ENCODE measurements around the gene CDK6. TPM values are rescaled to one million over a fixed set of nuclear protein-coding genes. Genes with fewer than 3 reads are reported as not detected.

CDK6 gene
- total RNA-seq, 1 experiment from 2014 or later = 34.8 TPM

GRCh38 chr7:92808006-92808405 is 28.4 kb downstream of the CDK6 start:
- in situ Hi-C loops (cut with HindIII; ENCODE audit: low pct_unique_long_range_greater_than_20kb, low sequenced_read_pairs) = no loop called here
- DNase-seq (ENCODE audit: low read depth) = no peak

- no peak for DNase-seq (ENCODE audit: low read depth)
- in situ Hi-C loops (cut with HindIII; ENCODE audit: low pct_unique_long_range_greater_than_20kb, low sequenced_read_pairs) = no loop called here
Measured at GRCh38 chr7:92806496-92806895, 29.9 kb downstream of the CDK6 start.

GRCh38 chr7:92802406-92802805 is 34.0 kb downstream of the CDK6 start:
- DNase-seq (ENCODE audit: low read depth) = no peak
- in situ Hi-C loops (cut with HindIII; ENCODE audit: low pct_unique_long_range_greater_than_20kb, low sequenced_read_pairs) = no loop called here

GRCh38 chr7:92799446-92800211 is 36.7 kb downstream of the CDK6 start:
- DNase-seq (ENCODE audit: low read depth) = no peak
- in situ Hi-C loops (cut with HindIII; ENCODE audit: low pct_unique_long_range_greater_than_20kb, low sequenced_read_pairs) = no loop called here

- DNase-seq (ENCODE audit: low read depth) = no peak
- in situ Hi-C loops (cut with HindIII; ENCODE audit: low pct_unique_long_range_greater_than_20kb, low sequenced_read_pairs) = no loop called here
Measured at GRCh38 chr7:92798517-92799249, 37.7 kb downstream of the CDK6 start.

- in situ Hi-C loops (cut with HindIII; ENCODE audit: low pct_unique_long_range_greater_than_20kb, low sequenced_read_pairs) = no loop called here
- DNase-seq (ENCODE audit: low read depth) = peak; percentile 30
Measured at GRCh38 chr7:92797693-92798092, 38.7 kb downstream of the CDK6 start.

- in situ Hi-C loops (cut with HindIII; ENCODE audit: low pct_unique_long_range_greater_than_20kb, low sequenced_read_pairs) = no loop called here
- DNase-seq (ENCODE audit: low read depth) = no peak
Measured at GRCh38 chr7:92797284-92797683, 39.1 kb downstream of the CDK6 start.

GRCh38 chr7:92794831-92795230 is 41.5 kb downstream of the CDK6 start:
- DNase-seq (ENCODE audit: low read depth) = no peak
- in situ Hi-C loops (cut with HindIII; ENCODE audit: low pct_unique_long_range_greater_than_20kb, low sequenced_read_pairs) = no loop called here

- in situ Hi-C loops (cut with HindIII; ENCODE audit: low pct_unique_long_range_greater_than_20kb, low sequenced_read_pairs) = no loop called here
- no peak for DNase-seq (ENCODE audit: low read depth)
Measured at GRCh38 chr7:92794391-92794790, 42.0 kb downstream of the CDK6 start.

- in situ Hi-C loops (cut with HindIII; ENCODE audit: low pct_unique_long_range_greater_than_20kb, low sequenced_read_pairs) = no loop called here
- no peak for DNase-seq (ENCODE audit: low read depth)
Measured at GRCh38 chr7:92793656-92794205, 42.6 kb downstream of the CDK6 start.

GRCh38 chr7:92790992-92791391 is 45.4 kb downstream of the CDK6 start:
- DNase-seq (ENCODE audit: low read depth) = no peak
- in situ Hi-C loops (cut with HindIII; ENCODE audit: low pct_unique_long_range_greater_than_20kb, low sequenced_read_pairs) = no loop called here

GRCh38 chr7:92788559-92789183 is 47.7 kb downstream of the CDK6 start:
- in situ Hi-C loops (cut with HindIII; ENCODE audit: low pct_unique_long_range_greater_than_20kb, low sequenced_read_pairs) = no loop called here
- DNase-seq (ENCODE audit: low read depth) = no peak

- in situ Hi-C loops (cut with HindIII; ENCODE audit: low pct_unique_long_range_greater_than_20kb, low sequenced_read_pairs) = no loop called here
- no peak for DNase-seq (ENCODE audit: low read depth)
Measured at GRCh38 chr7:92785923-92786322, 50.5 kb downstream of the CDK6 start.

GRCh38 chr7:92784935-92785334 is 51.4 kb downstream of the CDK6 start:
- DNase-seq (ENCODE audit: low read depth) = no peak
- in situ Hi-C loops (cut with HindIII; ENCODE audit: low pct_unique_long_range_greater_than_20kb, low sequenced_read_pairs) = no loop called here

- no peak for DNase-seq (ENCODE audit: low read depth)
- in situ Hi-C loops (cut with HindIII; ENCODE audit: low pct_unique_long_range_greater_than_20kb, low sequenced_read_pairs) = no loop called here
Measured at GRCh38 chr7:92783260-92784201, 52.8 kb downstream of the CDK6 start.

GRCh38 chr7:92782855-92783254 is 53.5 kb downstream of the CDK6 start:
- DNase-seq (ENCODE audit: low read depth) = no peak
- in situ Hi-C loops (cut with HindIII; ENCODE audit: low pct_unique_long_range_greater_than_20kb, low sequenced_read_pairs) = no loop called here

- in situ Hi-C loops (cut with HindIII; ENCODE audit: low pct_unique_long_range_greater_than_20kb, low sequenced_read_pairs) = no loop called here
- no peak for DNase-seq (ENCODE audit: low read depth)
Measured at GRCh38 chr7:92782236-92782635, 54.1 kb downstream of the CDK6 start.

GRCh38 chr7:92781117-92781720 is 55.2 kb downstream of the CDK6 start:
- in situ Hi-C loops (cut with HindIII; ENCODE audit: low pct_unique_long_range_greater_than_20kb, low sequenced_read_pairs) = no loop called here
- no peak for DNase-seq (ENCODE audit: low read depth)

All from Caki2 (cell line).